ENCODE data around the gene ACSS3. TPM values are rescaled to one million over a fixed set of nuclear protein-coding genes. Genes with fewer than 3 reads are reported as not detected.
"Not testable (repeated sequence)": the region's sequence is repeated elsewhere in the genome, so short reads cannot be mapped to it uniquely, and the experiment has no call there.

Gene ACSS3
- polyA plus RNA-seq (2012; ENCODE audit: insufficient read depth, insufficient read length) = not detected

DNA sequence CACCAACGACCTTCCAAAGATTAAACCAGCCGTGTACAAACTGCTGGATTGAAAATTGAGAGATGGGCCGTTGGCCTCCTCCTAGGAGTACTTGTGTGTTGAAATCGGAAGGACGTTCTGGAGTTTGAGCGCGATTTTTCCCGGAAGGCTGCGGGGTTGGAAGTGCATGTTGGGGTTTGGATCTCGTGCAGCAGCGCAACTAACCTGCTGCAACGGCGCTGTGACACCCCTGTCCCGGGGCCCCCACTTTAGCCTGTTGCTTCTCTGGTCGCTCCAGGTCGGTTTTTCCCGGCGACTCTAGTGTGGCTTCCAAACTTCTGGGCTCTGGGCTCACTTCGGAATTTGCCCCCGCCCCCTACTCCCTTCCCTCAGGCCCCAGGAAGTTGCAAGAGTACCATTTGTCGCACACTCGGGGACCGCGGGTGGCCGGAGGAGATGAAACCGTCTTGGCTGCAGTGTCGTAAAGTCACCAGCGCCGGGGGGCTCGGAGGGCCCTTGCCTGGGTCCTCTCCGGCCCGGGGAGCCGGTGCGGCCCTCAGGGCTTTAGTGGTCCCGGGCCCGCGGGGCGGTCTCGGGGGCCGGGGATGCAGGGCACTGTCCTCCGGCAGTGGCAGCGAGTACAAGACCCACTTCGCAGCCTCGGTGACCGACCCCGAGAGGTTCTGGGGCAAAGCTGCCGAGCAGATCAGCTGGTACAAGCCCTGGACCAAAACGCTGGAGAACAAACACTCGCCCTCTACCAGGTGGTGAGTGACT is at the start of gene ACSS3:
ACSS3 (plus strand) TSS at position 394 of the 756 bp plus-strand sequence; CDS start at position 436, 42 bp downstream.
- no peak within 1 kb of the TSS for H3K4me3 ChIP-seq (ENCODE audit: low read length)
- DNase-seq (ENCODE audit: low read depth, low spot score) = no peak

- no peak overlapping the region for H3K4me3 ChIP-seq (ENCODE audit: low read length)
- no peak for DNase-seq (ENCODE audit: low read depth, low spot score)
Observed at GRCh38 chr12:81034926-81035325, 43.0 kb upstream of the ACSS3 start.

DNA sequence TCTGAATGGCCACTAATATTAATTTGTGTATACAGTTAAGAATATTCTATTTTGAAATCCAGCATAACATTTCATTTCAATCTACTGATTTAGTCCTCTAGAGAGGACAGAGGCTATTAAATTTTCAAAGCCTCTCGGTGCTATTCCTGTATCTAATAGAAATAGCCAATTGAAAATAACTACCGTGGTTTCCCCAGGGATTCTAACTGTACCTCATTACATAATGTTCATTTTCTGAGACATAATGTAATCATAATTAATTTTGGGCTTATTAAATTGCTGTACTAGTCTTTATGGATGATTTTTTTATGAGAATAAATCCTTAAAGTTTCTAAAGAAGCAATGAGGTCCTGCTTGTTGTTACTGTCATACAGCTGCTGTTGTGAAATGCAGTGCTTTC is 38.6 kb upstream of the ACSS3 start:
- no peak for DNase-seq (ENCODE audit: low read depth, low spot score)
- no peak overlapping the region for H3K4me3 ChIP-seq (ENCODE audit: low read length)

DNA sequence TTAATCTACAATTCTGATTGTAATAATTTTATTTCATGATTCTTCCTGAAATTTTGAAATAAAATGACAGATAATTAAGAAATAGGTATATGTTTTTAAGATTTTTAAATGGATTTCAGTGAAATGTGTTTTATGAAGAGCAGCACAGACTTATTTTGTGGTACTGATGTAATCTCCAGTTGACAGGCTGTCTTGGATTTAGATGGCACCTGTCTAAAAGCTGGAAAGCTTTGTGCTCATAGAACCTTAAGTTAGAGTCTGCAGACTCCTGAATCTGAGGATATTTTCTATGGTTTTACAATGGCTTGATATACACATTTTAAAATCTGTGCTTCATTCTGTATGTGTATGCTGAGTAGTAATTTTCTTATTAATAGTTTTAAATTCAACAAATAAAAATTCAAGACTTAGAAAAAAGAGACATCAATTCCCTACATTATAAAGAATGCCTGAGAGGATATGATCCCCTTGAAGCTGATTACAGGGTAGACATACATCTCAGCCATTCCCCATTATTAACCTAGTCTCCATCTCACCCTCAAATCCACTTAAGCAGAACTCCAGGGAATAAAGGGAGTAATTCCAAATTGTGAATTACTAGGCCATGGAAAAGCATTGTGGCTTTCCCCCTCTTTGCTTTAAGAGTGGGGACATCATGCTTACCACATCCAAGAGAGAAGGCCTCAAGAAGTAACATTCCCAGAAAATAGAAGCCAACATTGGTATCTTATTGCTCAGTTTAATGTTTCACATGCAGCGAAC is 33.7 kb upstream of the ACSS3 start:
- H3K4me3 ChIP-seq (ENCODE audit: low read length) = no peak overlapping the region
- DNase-seq (ENCODE audit: low read depth, low spot score) = no peak

GRCh38 chr12:81064971-81065370 is 12.9 kb upstream of the ACSS3 start:
- not testable (repeated sequence) for H3K4me3 ChIP-seq (ENCODE audit: low read length); DNase-seq (ENCODE audit: low read depth, low spot score)

DNA sequence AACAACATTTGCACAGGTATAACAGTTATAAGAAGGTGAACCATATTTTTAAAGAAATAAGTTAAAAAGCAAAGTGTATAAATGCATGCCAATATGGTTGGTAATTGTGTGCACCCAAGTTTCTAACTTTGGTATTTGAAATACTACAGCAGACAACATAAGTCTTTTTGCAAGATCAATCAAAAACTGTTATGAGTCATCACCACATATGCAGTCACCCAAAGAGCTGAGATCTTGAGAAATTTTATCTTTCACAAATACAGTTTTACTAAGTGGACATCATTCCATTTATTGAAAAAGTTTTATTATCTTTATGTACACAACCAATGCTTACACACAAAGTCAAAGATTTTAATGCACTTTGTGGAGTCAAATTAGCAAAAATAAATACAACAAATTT is 7.0 kb upstream of the ACSS3 start:
- no peak for DNase-seq (ENCODE audit: low read depth, low spot score)
- H3K4me3 ChIP-seq (ENCODE audit: low read length) = no peak overlapping the region

DNA sequence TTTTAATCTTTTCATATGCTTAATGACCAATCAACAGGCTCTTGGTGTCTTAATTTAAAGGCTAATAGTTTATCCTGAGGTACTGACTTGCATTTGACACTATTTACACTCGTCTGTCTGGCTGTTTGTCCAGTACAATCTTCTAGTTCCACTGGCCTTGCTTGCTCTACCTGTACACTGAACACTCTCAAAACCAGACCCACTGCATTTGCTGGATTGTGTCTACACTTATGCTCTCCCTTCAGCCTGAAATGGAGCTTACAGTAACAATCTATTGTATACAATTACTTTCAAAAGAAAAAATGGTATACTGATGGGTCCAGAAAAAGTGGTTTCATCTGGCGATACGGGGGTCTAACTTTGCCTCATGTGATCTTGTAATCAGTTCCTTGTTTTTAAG is 2.3 kb upstream of the ACSS3 start:
- DNase-seq (ENCODE audit: low read depth, low spot score) = no peak
- H3K4me3 ChIP-seq (ENCODE audit: low read length) = no peak overlapping the region

- DNase-seq (ENCODE audit: low read depth, low spot score) = no peak
- no peak overlapping the region for H3K4me3 ChIP-seq (ENCODE audit: low read length)
Observed at GRCh38 chr12:81077329-81077685, 572 bp upstream of the ACSS3 start.

- H3K4me3 ChIP-seq (ENCODE audit: low read length) = no peak overlapping the region
- no peak for DNase-seq (ENCODE audit: low read depth, low spot score)
Observed at GRCh38 chr12:81078469-81079196, 754 bp downstream of the ACSS3 start.

- no peak overlapping the region for H3K4me3 ChIP-seq (ENCODE audit: low read length)
- DNase-seq (ENCODE audit: low read depth, low spot score) = no peak
Observed at GRCh38 chr12:81079280-81080076, 1.6 kb downstream of the ACSS3 start.

DNA sequence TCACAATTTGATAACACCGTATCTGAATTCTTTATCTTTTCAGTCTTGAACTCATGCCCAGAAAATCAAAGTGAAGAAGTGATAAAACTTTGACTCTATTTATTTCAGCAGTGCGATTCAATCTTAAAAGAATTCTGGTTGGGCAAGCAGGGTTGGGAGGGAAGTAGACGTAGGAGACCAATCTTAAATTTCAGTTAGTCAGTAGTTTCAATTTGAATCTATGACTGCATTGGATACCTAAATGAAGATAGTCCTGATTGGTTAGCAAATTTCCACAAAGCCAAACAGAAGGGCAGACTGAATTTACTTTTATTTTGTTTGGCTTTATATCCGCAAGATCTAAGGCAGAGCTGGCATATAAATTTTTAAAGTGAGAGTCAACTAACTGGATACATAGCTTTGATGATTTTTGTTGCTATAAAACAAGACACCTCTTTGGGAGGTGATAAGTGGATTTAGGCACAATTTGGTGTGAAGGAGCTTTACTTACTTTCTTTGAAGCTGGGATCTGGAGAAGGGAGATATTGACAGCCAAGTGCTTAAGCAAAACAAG is 2.6 kb downstream of the ACSS3 start:
- DNase-seq (ENCODE audit: low read depth, low spot score) = no peak
- no peak overlapping the region for H3K4me3 ChIP-seq (ENCODE audit: low read length)

DNA sequence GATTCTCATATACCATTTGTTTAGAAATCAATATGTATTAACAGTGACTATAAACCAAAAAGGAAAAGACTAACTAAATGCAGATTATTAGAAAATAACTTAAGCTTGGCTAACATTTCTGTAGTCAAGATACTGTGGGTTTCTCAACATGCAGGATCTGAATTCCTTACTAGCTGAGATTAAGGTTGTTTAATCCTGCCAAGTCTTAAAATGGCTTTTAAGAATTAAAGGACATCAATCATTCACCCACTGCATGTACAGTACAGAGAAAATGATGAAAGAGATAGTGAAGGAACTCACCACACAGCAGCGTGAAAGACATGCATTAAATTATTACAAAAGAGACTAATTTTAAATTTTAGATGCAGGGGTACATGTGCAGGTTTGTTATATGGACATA is 3.8 kb downstream of the ACSS3 start:
- DNase-seq (ENCODE audit: low read depth, low spot score) = no peak
- H3K4me3 ChIP-seq (ENCODE audit: low read length) = no peak overlapping the region

GRCh38 chr12:81083018-81083417 is 5.1 kb downstream of the ACSS3 start:
- DNase-seq (ENCODE audit: low read depth, low spot score) = no peak
- no peak overlapping the region for H3K4me3 ChIP-seq (ENCODE audit: low read length)

DNA sequence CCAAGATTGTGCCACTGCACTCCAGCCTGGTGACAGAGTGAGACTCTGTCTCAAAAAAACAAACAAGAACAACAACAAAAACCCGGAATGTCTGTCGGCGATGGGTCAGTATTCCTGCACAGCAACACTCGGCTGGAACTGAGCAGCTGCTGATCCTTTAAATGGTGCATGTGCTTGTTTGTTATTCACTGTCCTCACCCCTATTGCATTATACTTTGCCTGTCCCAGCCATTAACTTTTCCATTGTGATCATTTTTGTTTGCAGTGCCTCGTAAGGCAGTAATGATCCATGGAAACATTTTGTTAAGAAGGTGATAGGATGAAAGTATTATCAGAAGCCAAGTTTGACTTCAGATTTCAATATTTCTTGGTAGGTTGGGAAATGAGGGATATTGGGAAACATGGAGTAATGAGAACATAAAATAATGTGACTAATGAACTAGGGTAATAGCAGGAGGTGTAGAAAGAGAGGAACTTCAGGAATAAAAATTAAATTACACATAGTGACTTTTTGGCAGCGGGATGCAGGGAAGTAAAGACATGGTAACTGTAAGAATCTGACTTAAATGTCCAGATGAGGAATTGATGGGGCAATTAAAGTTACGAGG is 6.1 kb downstream of the ACSS3 start:
- no peak for DNase-seq (ENCODE audit: low read depth, low spot score)
- H3K4me3 ChIP-seq (ENCODE audit: low read length) = no peak overlapping the region

- no peak overlapping the region for H3K4me3 ChIP-seq (ENCODE audit: low read length)
- DNase-seq (ENCODE audit: low read depth, low spot score) = no peak
Observed at GRCh38 chr12:81084811-81085350, 7.0 kb downstream of the ACSS3 start.

DNA sequence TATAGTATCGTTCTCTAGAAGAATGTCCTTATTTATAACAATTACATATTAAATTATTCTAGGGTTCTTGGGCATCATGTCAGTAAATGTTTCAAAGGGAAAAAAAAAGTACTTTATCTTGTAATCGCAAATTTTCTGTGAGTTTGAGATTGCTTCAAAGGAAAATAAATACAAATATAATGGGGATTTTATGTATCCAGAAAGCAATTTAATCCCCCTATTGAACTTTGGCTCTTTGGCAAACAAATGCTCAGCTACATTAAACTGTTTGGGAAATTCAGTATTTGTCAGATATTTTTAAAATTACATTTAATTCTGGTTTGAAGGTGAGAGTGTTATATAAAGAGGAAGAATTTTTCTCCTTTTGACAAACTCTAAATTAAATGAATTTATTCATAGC is 8.0 kb downstream of the ACSS3 start:
- H3K4me3 ChIP-seq (ENCODE audit: low read length) = no peak overlapping the region
- DNase-seq (ENCODE audit: low read depth, low spot score) = no peak

GRCh38 chr12:81086342-81086741 is 8.5 kb downstream of the ACSS3 start:
- DNase-seq (ENCODE audit: low read depth, low spot score) = no peak
- no peak overlapping the region for H3K4me3 ChIP-seq (ENCODE audit: low read length)

GRCh38 chr12:81088221-81088620 is 10.3 kb downstream of the ACSS3 start:
- no peak for DNase-seq (ENCODE audit: low read depth, low spot score)

More at GRCh38 chr12:81088221-81088620, 10.3 kb downstream of the ACSS3 start:
- H3K4me3 ChIP-seq (ENCODE audit: low read length) = no peak overlapping the region
